Breast epithelium (tissue), 3 donors: ENCODE results near the gene NWD2.

ENCODE experiments used
- CTCF ChIP-seq, 3 donors: fragments of 450-650 bp; IDR thresholded peaks; one replicate each; pipeline ENCODE4 v1.5.1; 2016 to 2017; ENCODE audit warnings: antibody characterized with exemption in 3 of 3, mild to moderate bottlenecking in 3 of 3, moderate library complexity in 3 of 3
- POLR2A ChIP-seq: fragments of 450-650 bp; IDR thresholded peaks from one replicate; pipeline ENCODE4 v1.6.1; 2016; ENCODE audit warnings: antibody characterized with exemption, mild to moderate bottlenecking, moderate library complexity
- POLR2AphosphoS5 ChIP-seq, 3 donors: sonication (generic); formaldehyde crosslinking; IDR thresholded peaks; one replicate each; pipeline ENCODE4 v1.6.1; 2017; ENCODE audit warnings: antibody characterized with exemption in 3 of 3

- TF ChIP-seq CTCF (IDR thresholded peaks at IDR 0.05): no peak
- no peak for TF ChIP-seq POLR2AphosphoS5 (IDR thresholded peaks at IDR 0.05)
- no peak for TF ChIP-seq POLR2A
These were observed 181.3 kb downstream of the NWD2 start for GRCh38 chr4:37425857-37426256.
